ENCODE data around the gene TGFBR3. TPM values are rescaled to one million over a fixed set of nuclear protein-coding genes. Genes with fewer than 3 reads are reported as not detected.

Gene TGFBR3
- total RNA-seq, 1 experiment from 2014 or later = 14.5 TPM

DNA sequence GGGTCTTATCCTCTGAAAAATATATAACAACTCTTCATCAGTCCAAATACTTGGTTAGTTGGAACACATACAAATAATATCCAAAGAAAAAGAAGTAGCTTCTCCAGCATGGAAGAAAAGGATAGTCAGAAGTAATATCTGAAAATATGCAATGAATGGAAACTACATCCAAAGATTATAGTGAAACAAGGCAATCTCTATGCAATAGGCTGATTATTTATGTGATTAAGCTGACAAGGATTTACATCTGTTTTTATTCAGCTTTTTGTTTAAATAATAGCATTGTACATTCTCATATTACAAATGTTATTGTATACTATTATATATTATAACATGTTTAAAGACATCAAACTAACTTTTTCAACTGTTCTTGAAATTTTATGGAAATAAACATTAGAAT is 15.3 kb upstream of the TGFBR3 start:
- Histone ChIP-seq H3K36me3 (ENCODE audit: control insufficient read depth, insufficient read depth, low read length) (no peaks in the 10 kb centered on the region), H3K27ac (ENCODE audit: low read length) (no peak overlapping the region), H3K4me1 (ENCODE audit: control insufficient read depth, insufficient read depth, low read length) (no peaks in the 10 kb centered on the region), H3K9me3 (ENCODE audit: control insufficient read depth, insufficient read depth, low read depth, low read length) (no peaks in the 10 kb centered on the region), H3K4me3 (ENCODE audit: low read depth in 2 of 2, low read length in 2 of 2) (no peak overlapping the region), H3K27me3 (ENCODE audit: control insufficient read depth, insufficient read depth, low read length) (no peaks in the 10 kb centered on the region)
- ATAC-seq (no peak), DNase-seq (ENCODE audit: low read depth, low spot score) (no peak)
- CTCF ChIA-PET = no interaction called here
- in situ Hi-C loops (cut with HindIII; ENCODE audit: low pct_unique_long_range_greater_than_20kb, low sequenced_read_pairs) (no loop called here), intact Hi-C loops (cut with micrococcal nuclease; ENCODE audit: unreplicated experiment) (no loop called here)
- TF ChIP-seq CTCF (IDR thresholded peaks at IDR 0.05) = no peak
- no peak for TF ChIP-seq SIN3A (IDR thresholded peaks at IDR 0.05; ENCODE audit: borderline replicate concordance, insufficient read depth, low read depth, low read length)
- TF ChIP-seq POLR2AphosphoS5 (IDR thresholded peaks at IDR 0.05; ENCODE audit: low read depth, low read length) = no peak
- TF ChIP-seq TCF7L2 (IDR thresholded peaks at IDR 0.05; ENCODE audit: low read depth, low read length) = no peak
- no peak for TF ChIP-seq REST (IDR thresholded peaks at IDR 0.05; ENCODE audit: insufficient read depth in 1 of 2, low read depth in 2 of 2, low read length in 1 of 2)
- POLR2A ChIA-PET = no interaction called here
- no TSS peak for BruUV-seq (replicated peaks)

- no peak overlapping the region for H3K27ac ChIP-seq (ENCODE audit: low read length)
- intact Hi-C loops (cut with micrococcal nuclease; ENCODE audit: unreplicated experiment) = no loop called here
Observed at GRCh38 chr1:91900562-91900961, 14.6 kb upstream of the TGFBR3 start.

More at GRCh38 chr1:91900562-91900961, 14.6 kb upstream of the TGFBR3 start:
- no peak for DNase-seq (ENCODE audit: low read depth, low spot score)
- BruUV-seq (replicated peaks) = no TSS peak
- ChIA-PET POLR2A (no interaction called here), CTCF (no interaction called here)
- Histone ChIP-seq H3K4me1 (ENCODE audit: control insufficient read depth, insufficient read depth, low read length) (no peaks in the 10 kb centered on the region), H3K4me3 (ENCODE audit: low read depth in 2 of 2, low read length in 2 of 2) (no peak overlapping the region), H3K27me3 (ENCODE audit: control insufficient read depth, insufficient read depth, low read length) (no peaks in the 10 kb centered on the region), H3K9me3 (ENCODE audit: control insufficient read depth, insufficient read depth, low read depth, low read length) (no peaks in the 10 kb centered on the region), H3K36me3 (ENCODE audit: control insufficient read depth, insufficient read depth, low read length) (no peaks in the 10 kb centered on the region)
- TF ChIP-seq POLR2AphosphoS5 (IDR thresholded peaks at IDR 0.05; ENCODE audit: low read depth, low read length) (no peak), CTCF (IDR thresholded peaks at IDR 0.05) (no peak), SIN3A (IDR thresholded peaks at IDR 0.05; ENCODE audit: borderline replicate concordance, insufficient read depth, low read depth, low read length) (no peak), TCF7L2 (IDR thresholded peaks at IDR 0.05; ENCODE audit: low read depth, low read length) (no peak), REST (IDR thresholded peaks at IDR 0.05; ENCODE audit: insufficient read depth in 1 of 2, low read depth in 2 of 2, low read length in 1 of 2) (no peak)
- in situ Hi-C loops (cut with HindIII; ENCODE audit: low pct_unique_long_range_greater_than_20kb, low sequenced_read_pairs) = no loop called here
- no peak for ATAC-seq

Data from Panc1 (cell line).